Pancreas (tissue), 10 donors: ENCODE data around the gene CXCL10. TPM values are rescaled to one million over a fixed set of nuclear protein-coding genes. Genes with fewer than 3 reads are reported as not detected.

Experiments used
- ATAC-seq, 4 donors: fragments of 200-7000 bp; cut with Tn5 transposase; one replicate each; pipeline versions ENCODE4 v1.8.0 to v1.9.1; 2020; ENCODE audit warnings: mild to moderate bottlenecking in 4 of 4, moderate library complexity in 4 of 4
- DNase-seq, 6 donors: peaks; one replicate each; pipeline ENCODE4 v3.0.0-alpha.2; 2020
- FAIRE-seq: peaks from 2 replicates; lab custom pipeline; 2012; peaks lifted over from hg19 to GRCh38; lab: Jason Lieb, UNC
- H3K27ac ChIP-seq, 4 donors: fragments of 200-600 bp; sonication (generic); 1 replicate in 3 of 4; 2 replicates in 1 of 4; pipeline versions ENCODE4 v1.5.0 to v1.8.0; 2020
- H3K27me3 ChIP-seq, 4 donors: fragments of 200-600 bp; one replicate each; pipeline ENCODE4 v1.8.0; 2021
- H3K36me3 ChIP-seq, 3 donors: fragments of 200-600 bp; sonication (generic) in 1 of 3; one replicate each; pipeline versions ENCODE4 v1.5.0 to v1.8.0; 2020 to 2021
- H3K4me1 ChIP-seq, 3 donors: fragments of 200-600 bp; one replicate each; pipeline ENCODE4 v1.8.0; 2021
- H3K4me3 ChIP-seq, 4 donors: fragments of 200-600 bp; sonication (generic) in 2 of 4; one replicate each; pipeline versions ENCODE4 v1.5.0 to v1.8.0; 2020 to 2021
- H3K9me3 ChIP-seq, 4 donors: fragments of 200-600 bp; one replicate each; pipeline ENCODE4 v1.8.0; 2021
- CTCF ChIP-seq, 4 donors: fragments of 200-600 bp; sonication (generic) in 3 of 4; IDR thresholded peaks; one replicate each; pipeline versions ENCODE4 v1.5.0 to v1.8.0; 2021; ENCODE audit warnings: antibody characterized with exemption in 4 of 4
- WGBS, 2 donors: extraction: QIAGEN DNeasy Blood & Tissue Kit; methylation state at CpG; one replicate each; pipeline ENCODE4 v1.1.7; 2013; 5-methylcytosine and 5-hydroxymethylcytosine counted together
- intact Hi-C, 3 donors: fragments of 100-400 bp; cut with DNase I; formaldehyde crosslinking; loops; one replicate each; pipeline versions ENCODE4 v1.11.1 to v1.14.2; 2022
- polyA plus RNA-seq, 2 donors: library from polyadenylated mRNA; stranded (reverse); fragments of 200-250 nt; gene quantifications; one replicate each; pipeline ENCODE4 v1.2.3, GENCODE V29; 2013
- total RNA-seq, 6 donors: library from RNA; stranded (reverse); fragmentation: NEBNext Ultra II Directional in 4 of 6; extraction: Animal tissue kit (Norgen Biotek cat#: 25700) in 4 of 6; gene quantifications; one replicate each; pipeline versions ENCODE4 v1.2.1 to v1.2.4, GENCODE V29; 2021 to 2023
- donor health status: healthy with polysubstance abuse.
- donor health status: DM: no; HTN: no; CAD: no; lungs with moderate emphysema.
- donor health status: DM: no; HTN: no; CAD: no.
- donor health status: control.
- donor health status: control.
- donor health status: Bipolar disorder and iron deficiency.
- donor health status: DM: yes; HTN: yes; CAD: no.
- donor health status: DM: no; HTN: no; CAD: no.
- donor health status: DM: no; HTN: no; CAD: no.
- donor health status: DM: yes; HTN: yes; CAD: no.

CXCL10 gene
- total and polyA plus RNA-seq, 8 donors = 0.19 to 1.7 (median 0.38) TPM; not detected in 3

DNA sequence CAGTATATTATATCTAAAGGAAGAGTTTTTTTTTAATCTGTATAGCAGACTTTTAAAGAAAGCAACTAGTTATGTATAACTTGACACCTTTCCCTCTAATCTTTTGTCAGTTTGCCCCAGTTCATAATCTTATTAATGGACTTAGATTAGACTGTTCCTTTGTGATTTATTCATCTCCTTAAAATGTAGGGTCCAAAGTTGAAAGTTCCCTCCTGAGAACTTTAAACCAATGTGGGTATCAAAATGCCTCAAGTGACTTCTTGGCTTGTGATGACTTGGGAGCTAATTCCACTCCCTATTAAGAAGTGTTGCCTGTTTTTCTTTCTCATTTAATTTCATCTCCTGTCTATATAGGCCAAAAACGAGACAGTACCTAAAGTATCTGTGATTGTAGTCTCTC is 26.2 kb downstream of the CXCL10 start:
- Histone ChIP-seq H3K9me3 (no peaks in the 10 kb centered on the region), H3K27me3 (no peaks in the 10 kb centered on the region), H3K4me1 (no peaks in the 10 kb centered on the region), H3K4me3 (no peak overlapping the region), H3K36me3 (no peaks in the 10 kb centered on the region), H3K27ac (no peak overlapping the region)
- 47 to 61% methylated on average over 1 of the region's 1 CpG for WGBS, 2 donors
- DNase-seq (no peak), ATAC-seq (no peak), FAIRE-seq (no peak)
- intact Hi-C loops = loop anchor here in 1 of 3 donors (10.0 kb wide), 1 partner anchor 78 kb away; the partner anchor contains the start of gene ART3
- no peak for TF ChIP-seq CTCF (IDR thresholded peaks at IDR 0.05)

GRCh38 chr4:75995727-75996126 is 27.6 kb downstream of the CXCL10 start:
- peak; percentile 38 to 69 (median 50) for TF ChIP-seq CTCF (IDR thresholded peaks at IDR 0.05)
- no peak overlapping the region for H3K27ac ChIP-seq
- DNase-seq (no peak), ATAC-seq (peak; percentile 38 to 61 (median 45)), FAIRE-seq (no peak)
- no peaks in the 10 kb centered on the region for H3K27me3 ChIP-seq
- H3K4me1 ChIP-seq = no peaks in the 10 kb centered on the region
- 4 to 5% methylated on average over 5 of the region's 5 CpGs for WGBS, 2 donors
- no peaks in the 10 kb centered on the region for H3K9me3 ChIP-seq
- H3K4me3 ChIP-seq = no peak overlapping the region
- intact Hi-C loops = loop anchor here in 2 of 3 donors (2.0 to 10.0 kb wide), 2 partner anchors 71 to 79 kb away; partner anchors contain the start of gene ART3 (in 1 of the 2)
- no peaks in the 10 kb centered on the region for H3K36me3 ChIP-seq

GRCh38 chr4:75992462-75992861 is 30.8 kb downstream of the CXCL10 start:
- Histone ChIP-seq H3K27ac (no peak overlapping the region), H3K36me3 (no peaks in the 10 kb centered on the region), H3K4me1 (peaks cover 0 to 8% (median 0%) of the 10 kb centered on the region in 3 donors), H3K27me3 (no peaks in the 10 kb centered on the region), H3K4me3 (no peak overlapping the region), H3K9me3 (no peaks in the 10 kb centered on the region)
- 78 to 93% methylated on average over 1 of the region's 1 CpG for WGBS, 2 donors
- TF ChIP-seq CTCF (IDR thresholded peaks at IDR 0.05) = no peak
- FAIRE-seq (no peak), DNase-seq (no peak), ATAC-seq (no peak)
- intact Hi-C loops = loop anchor here in 2 of 3 donors (5.0 to 10.0 kb wide), 2 partner anchors 75 to 82 kb away; partner anchors contain the start of gene ART3 (in 1 of the 2)

DNA sequence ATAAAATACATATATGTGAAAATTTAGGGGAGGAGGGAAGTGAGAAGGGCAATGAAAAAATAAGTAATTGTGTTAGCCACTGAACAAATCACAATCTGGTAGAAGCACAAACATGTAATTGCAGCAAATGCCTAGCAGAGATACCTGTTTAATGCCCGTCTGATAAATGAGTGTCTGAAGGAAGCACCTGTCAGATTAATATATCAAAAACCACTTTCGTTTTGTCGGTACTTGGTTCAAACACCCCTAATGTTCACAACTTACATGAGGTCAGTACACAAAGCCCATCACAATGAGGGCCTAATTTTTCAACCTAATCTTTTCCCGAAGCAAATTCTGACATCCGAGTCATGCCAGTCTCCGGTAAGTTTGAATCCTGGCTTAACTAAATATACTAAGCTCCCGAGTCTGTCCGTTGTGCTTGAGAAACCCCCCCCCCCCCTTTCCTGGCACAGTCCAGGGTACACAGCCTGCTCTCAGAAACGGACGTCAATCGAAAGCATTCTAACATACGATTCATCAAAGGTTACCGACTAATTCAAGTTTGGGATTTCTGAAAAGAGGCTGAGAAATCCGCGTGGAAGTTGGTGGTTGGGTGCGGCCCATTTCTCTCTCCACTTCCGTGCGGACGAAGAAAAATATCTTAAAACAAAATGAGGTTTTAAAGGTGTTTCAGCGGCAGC is 33.3 kb downstream of the CXCL10 start:
- Histone ChIP-seq H3K4me1 (peaks cover 0 to 8% (median 3%) of the 10 kb centered on the region in 3 donors), H3K36me3 (no peaks in the 10 kb centered on the region), H3K9me3 (no peaks in the 10 kb centered on the region), H3K27me3 (no peaks in the 10 kb centered on the region), H3K27ac (peak overlapping the region in 2 of 4 donors; percentile 43 to 44), H3K4me3 (peak overlapping the region; percentile 77 to 99 (median 83))
- WGBS, 2 donors = 1% methylated on average over 20 of the region's 20 CpGs
- ATAC-seq (peak; percentile 11 to 46 (median 26)), FAIRE-seq (no peak), DNase-seq (no peak)
- intact Hi-C loops = loop anchor here in 2 of 3 donors (5.0 to 10.0 kb wide), 2 partner anchors 77 to 85 kb away; partner anchors contain the start of gene ART3 (in 1 of the 2)
- TF ChIP-seq CTCF (IDR thresholded peaks at IDR 0.05) = no peak

- H3K9me3 ChIP-seq = no peaks in the 10 kb centered on the region
- no peaks in the 10 kb centered on the region for H3K27me3 ChIP-seq
- H3K36me3 ChIP-seq = peaks cover 0 to 11% (median 0%) of the 10 kb centered on the region in 3 donors
- DNase-seq (no peak), FAIRE-seq (no peak), ATAC-seq (no peak)
- no peak overlapping the region for H3K27ac ChIP-seq
- peaks cover 0 to 8% (median 3%) of the 10 kb centered on the region in 3 donors for H3K4me1 ChIP-seq
- intact Hi-C loops = no loop called here
- TF ChIP-seq CTCF (IDR thresholded peaks at IDR 0.05) = no peak
- WGBS, 2 donors = 76 to 86% methylated on average over 3 of the region's 3 CpGs
- no peak overlapping the region for H3K4me3 ChIP-seq
Observed at GRCh38 chr4:75985116-75985515, 38.2 kb downstream of the CXCL10 start.
